K562 treated with DMSO at 1 percent for 48 hours (cell line): ENCODE results near the gene SPATA31C2. TPM values are rescaled to one million over a fixed set of nuclear protein-coding genes. Genes with fewer than 3 reads are reported as not detected.

ENCODE experiments used
- total RNA-seq: library from RNA; unstranded; fragments of 300-600 nt; gene quantifications from 2 replicates; pipeline ENCODE4 v1.2.3, GENCODE V29; 2022; ENCODE audit warnings: low replicate concordance; ENCODE audit errors: extremely low read depth

Gene SPATA31C2
- not detected in 2 replicates for total RNA-seq

DNA sequence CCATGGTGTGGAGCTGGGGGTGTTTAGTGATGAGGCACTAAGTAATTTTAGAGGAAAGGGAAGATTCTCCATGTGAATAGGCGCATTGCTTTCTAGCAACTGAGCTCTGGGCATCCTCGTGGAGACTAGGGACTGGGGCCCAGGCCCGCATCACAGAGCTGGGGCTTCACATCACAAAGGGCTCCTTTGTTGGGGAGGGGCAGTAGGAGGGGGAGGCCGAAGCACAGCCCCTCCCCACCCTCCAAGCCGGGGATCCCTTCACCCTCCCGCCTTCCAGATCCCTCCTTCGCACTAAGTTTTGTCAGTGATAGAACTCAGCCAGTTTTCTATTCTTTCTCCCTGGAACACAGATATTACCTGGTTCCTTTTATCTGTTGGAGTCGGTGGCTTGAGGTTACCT lies at the start of gene SPATA31C2:
Gene SPATA31C2 (minus strand): TSS at position 101 of the 400 bp plus-strand sequence. CDS start 29 bp downstream, at position 72.

Other genes with a start within 250 kb of the SPATA31C2 start
- gene SPATA31C1, start 220.5 kb downstream of the SPATA31C2 start, total RNA-seq, result not detected in 2 replicates
- gene CDK20, start 163.9 kb downstream of the SPATA31C2 start, total RNA-seq, result not detected in 2 replicates
- gene SPIN1, start 250.0 kb upstream of the SPATA31C2 start, total RNA-seq, result not detected in 2 replicates